ENCODE data around the gene ZW10.

Gene ZW10

GRCh38 chr11:113773416-113774173 lies at the start of gene ZW10:
Gene ZW10, minus strand, starts transcription at chr11:113773692. Its CDS starts 26 bp downstream, at chr11:113773666.
- peak; percentile 98 for DNase-seq (ENCODE audit: low read depth in 2 of 2)
- H3K4me3 ChIP-seq (replicated peaks in 1 of 2; ENCODE audit: low read depth in 2 of 2, low read length in 2 of 2), result peak within 1 kb of the TSS; percentile 87 to 97
- TF ChIP-seq CTCF (IDR thresholded peaks at IDR 0.05; ENCODE audit: low read depth, low read length), result peak; percentile 80

GRCh38 chr11:113818426-113818825 lies 44.9 kb upstream of the ZW10 start:
- DNase-seq (ENCODE audit: low read depth in 2 of 2), result peak; percentile 5 to 14
- TF ChIP-seq CTCF (IDR thresholded peaks at IDR 0.05; ENCODE audit: low read depth, low read length), result no peak
- H3K4me3 ChIP-seq (replicated peaks in 1 of 2; ENCODE audit: low read depth in 2 of 2, low read length in 2 of 2), result no peak overlapping the region

- DNase-seq (ENCODE audit: low read depth in 2 of 2), result no peak
- TF ChIP-seq CTCF (IDR thresholded peaks at IDR 0.05; ENCODE audit: low read depth, low read length), result no peak
- no peak overlapping the region for H3K4me3 ChIP-seq (replicated peaks in 1 of 2; ENCODE audit: low read depth in 2 of 2, low read length in 2 of 2)
Measured at GRCh38 chr11:113817626-113818025, 44.1 kb upstream of the ZW10 start.

- no peak overlapping the region for H3K4me3 ChIP-seq (replicated peaks in 1 of 2; ENCODE audit: low read depth in 2 of 2, low read length in 2 of 2)
- TF ChIP-seq CTCF (IDR thresholded peaks at IDR 0.05; ENCODE audit: low read depth, low read length), result no peak
- DNase-seq (ENCODE audit: low read depth in 2 of 2), result no peak
Measured at GRCh38 chr11:113817162-113817561, 43.7 kb upstream of the ZW10 start.

- DNase-seq (ENCODE audit: low read depth in 2 of 2), result no peak
Measured at GRCh38 chr11:113814181-113814580, 40.7 kb upstream of the ZW10 start.

GRCh38 chr11:113808931-113809330 lies 35.4 kb upstream of the ZW10 start:
- DNase-seq (ENCODE audit: low read depth in 2 of 2), result no peak
- no peak overlapping the region for H3K4me3 ChIP-seq (replicated peaks in 1 of 2; ENCODE audit: low read depth in 2 of 2, low read length in 2 of 2)
- no peak for TF ChIP-seq CTCF (IDR thresholded peaks at IDR 0.05; ENCODE audit: low read depth, low read length)

More at GRCh38 chr11:113814181-113814580, 40.7 kb upstream of the ZW10 start:
- H3K4me3 ChIP-seq (replicated peaks in 1 of 2; ENCODE audit: low read depth in 2 of 2, low read length in 2 of 2), result no peak overlapping the region
- no peak for TF ChIP-seq CTCF (IDR thresholded peaks at IDR 0.05; ENCODE audit: low read depth, low read length)
